Epithelial cell of proximal tubule (primary cell): ENCODE measurements around the gene SERTAD2. TPM values are rescaled to one million over a fixed set of nuclear protein-coding genes. Genes with fewer than 3 reads are reported as not detected.

Experiments used
- DNase-seq: peaks from one replicate; pipeline ENCODE4 v3.0.0-alpha.2; 2011; ENCODE audit warnings: low read depth
- H3K4me3 ChIP-seq: 2 replicates; pipeline ENCODE4 v1.5.1; 2011; ENCODE audit warnings: low read depth, mild to moderate bottlenecking, low read length
- CTCF ChIP-seq: conservative IDR thresholded peaks from 2 replicates; pipeline ENCODE4 v1.5.1; 2012; ENCODE audit warnings: low read depth, mild to moderate bottlenecking, low read length
- total RNA-seq: library from RNA; depleted of rRNA; stranded (reverse); fragments of >200 nt; gene quantifications from 2 replicates; pipeline ENCODE4 v1.2.3, GENCODE V29; 2015

The SERTAD2 gene
- total RNA-seq, 1 donor from 2014 or later, result 20.9 TPM

GRCh38 chr2:64685430-64685829 lies 31.7 kb upstream of the SERTAD2 start:
- DNase-seq, result no peak
- no peak for TF ChIP-seq CTCF
- no peak overlapping the region for H3K4me3 ChIP-seq

GRCh38 chr2:64683771-64684510 lies 30.2 kb upstream of the SERTAD2 start:
- no peak for DNase-seq
- H3K4me3 ChIP-seq, result no peak overlapping the region
- no peak for TF ChIP-seq CTCF

GRCh38 chr2:64681479-64681967 lies 27.8 kb upstream of the SERTAD2 start:
- no peak for DNase-seq
- no peak overlapping the region for H3K4me3 ChIP-seq
- no peak for TF ChIP-seq CTCF

DNA sequence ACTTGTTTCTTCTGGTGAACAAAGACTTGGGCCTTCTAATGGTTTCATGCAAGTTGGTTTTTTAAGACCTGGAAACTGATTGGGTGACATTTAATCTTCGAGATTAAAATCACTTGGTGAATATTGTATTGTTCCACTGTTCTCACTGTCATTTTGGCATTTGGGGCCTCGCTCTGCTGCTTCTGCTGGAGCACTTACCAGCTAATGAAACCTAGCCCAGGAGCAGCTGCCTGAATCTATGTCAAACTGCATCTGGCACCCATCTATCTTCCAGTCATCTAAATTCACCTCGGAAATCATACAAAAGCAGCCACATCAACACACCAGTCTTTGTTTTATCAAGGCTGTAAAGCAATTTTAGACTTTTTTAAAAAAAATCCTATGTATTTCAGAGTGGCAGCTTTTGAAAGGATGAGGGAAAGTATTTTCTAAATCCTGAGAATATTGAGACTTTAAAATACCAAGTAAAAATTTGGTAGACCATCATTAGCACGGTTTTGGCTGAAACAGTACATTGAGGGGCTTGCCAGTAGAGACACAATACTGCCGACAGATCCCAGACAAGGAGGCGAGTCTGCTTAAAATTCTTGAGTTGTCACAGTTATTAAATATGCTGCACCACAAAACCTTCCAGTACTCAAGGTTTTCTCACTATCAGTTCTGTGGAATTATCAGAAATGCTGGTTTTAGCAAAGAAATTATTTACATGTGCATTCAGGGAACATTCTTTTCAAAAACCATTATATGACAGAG lies 26.1 kb upstream of the SERTAD2 start:
- no peak for TF ChIP-seq CTCF
- no peak overlapping the region for H3K4me3 ChIP-seq
- DNase-seq, result no peak

DNA sequence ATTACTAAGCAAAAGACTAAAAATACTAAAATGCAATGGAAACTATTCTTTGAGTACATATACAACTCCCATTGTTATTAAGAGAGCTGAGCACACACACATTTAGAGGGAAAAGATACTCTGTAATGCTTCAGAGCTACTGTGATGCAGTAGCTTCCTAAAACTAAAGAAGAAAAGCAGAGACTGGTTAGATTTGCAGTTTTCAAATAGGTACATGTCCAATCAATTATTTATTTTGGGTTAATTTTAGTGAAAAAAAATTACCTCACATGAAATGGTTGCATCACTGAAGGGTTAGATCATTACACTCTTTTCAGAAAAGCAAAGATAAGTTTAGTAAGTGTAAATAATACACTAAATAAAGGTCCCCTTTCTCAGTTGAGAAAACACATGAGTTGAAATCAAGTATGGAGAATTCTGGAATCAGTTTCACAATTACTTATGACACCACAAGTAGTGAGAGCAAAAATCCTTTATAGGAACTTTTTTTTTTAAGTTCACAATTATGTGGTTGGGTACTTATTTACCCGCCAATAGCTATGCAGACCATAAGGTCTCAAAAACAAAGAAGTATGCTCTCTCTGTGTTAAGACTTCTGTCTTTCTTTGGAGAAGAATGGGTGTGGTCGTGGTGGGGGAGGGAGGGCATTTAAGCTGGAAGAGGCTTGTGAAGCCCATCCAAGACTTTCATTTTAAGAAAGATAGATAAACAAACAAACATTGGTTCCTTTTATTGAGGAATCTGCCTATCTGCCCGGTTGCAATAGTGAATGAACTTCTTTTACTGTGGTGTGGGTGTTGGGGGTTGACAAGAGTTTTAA lies 25.3 kb upstream of the SERTAD2 start:
- DNase-seq, result no peak
- no peak for TF ChIP-seq CTCF
- H3K4me3 ChIP-seq, result no peak overlapping the region

DNA sequence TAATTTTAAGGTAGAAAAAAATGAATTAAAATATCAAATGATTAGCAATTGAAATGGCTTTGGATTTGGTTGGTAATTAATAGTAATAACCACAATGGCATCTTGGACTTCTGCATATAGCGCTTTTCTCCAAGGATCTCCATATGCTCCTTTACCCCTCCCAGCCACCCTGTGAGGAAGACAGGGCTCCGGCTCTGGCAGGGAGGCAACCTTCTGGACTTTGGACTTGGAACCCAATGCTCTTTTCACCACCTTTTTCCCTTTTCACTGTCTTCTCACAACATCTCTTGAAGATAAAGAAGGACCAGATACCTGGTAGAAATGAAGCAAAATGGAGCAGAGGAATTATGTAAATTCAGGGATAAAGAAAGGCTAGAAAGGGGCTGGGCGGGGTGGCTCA lies 23.8 kb upstream of the SERTAD2 start:
- no peak for TF ChIP-seq CTCF
- DNase-seq, result no peak
- no peak overlapping the region for H3K4me3 ChIP-seq
